ENCODE results near the gene ATP1B3.
"Not testable (repeated sequence)": the region's sequence is repeated elsewhere in the genome, so short reads cannot be mapped to it uniquely, and the experiment has no call there.

ATP1B3 gene

GRCh38 chr3:141881702-141882101 is 5.3 kb downstream of the ATP1B3 start:
- H3F3A ChIP-seq (ENCODE audit: control insufficient read depth, insufficient read depth) = 0 out of 2 replicates have a peak, but pooled peaks cover 3% of the 10 kb centered on the region
- H3K9me3 ChIP-seq (ENCODE audit: control insufficient read depth, insufficient read depth, low read length) = no peaks in the 10 kb centered on the region
- peaks cover 100% of the 10 kb centered on the region for H3K79me2 ChIP-seq (ENCODE audit: control insufficient read depth, low read length)
- no peak for TF ChIP-seq EZH2phosphoT487 (IDR thresholded peaks at IDR 0.05; ENCODE audit: borderline replicate concordance, low read length)
- TF ChIP-seq CTCF (IDR thresholded peaks at IDR 0.05; ENCODE audit: low read depth, low read length, poor library complexity, severe bottlenecking) = no peak
- no peaks in the 10 kb centered on the region for H3K27me3 ChIP-seq (ENCODE audit: control insufficient read depth, low read length)
- peaks cover 33% of the 10 kb centered on the region for H3K4me1 ChIP-seq (ENCODE audit: control insufficient read depth, low read length)
- H3K4me3 ChIP-seq (ENCODE audit: low read length) = peak overlapping the region; percentile 28
- H4K20me1 ChIP-seq (ENCODE audit: control insufficient read depth, insufficient read depth, low read depth, low read length) = peaks cover 19% of the 10 kb centered on the region; the same call in 1 of the 2 replicates
- no peak overlapping the region for H3K27ac ChIP-seq (ENCODE audit: low read depth, low read length)
- no peaks in the 10 kb centered on the region for H3K9me2 ChIP-seq (replicated peaks; ENCODE audit: control insufficient read depth, low read length)
- H3K4me2 ChIP-seq (ENCODE audit: low read length) = peak overlapping the region; percentile 52
- peaks cover 92% of the 10 kb centered on the region for H3K36me3 ChIP-seq (ENCODE audit: control insufficient read depth, low read length)

GRCh38 chr3:141887051-141887450 is 10.6 kb downstream of the ATP1B3 start:
- no peak overlapping the region for H3K4me2 ChIP-seq (ENCODE audit: low read length)
- peaks cover 4% of the 10 kb centered on the region; the same call in 1 of the 2 replicates for H3F3A ChIP-seq (ENCODE audit: control insufficient read depth, insufficient read depth)
- H3K4me1 ChIP-seq (ENCODE audit: control insufficient read depth, low read length) = no peaks in the 10 kb centered on the region
- H4K20me1 ChIP-seq (ENCODE audit: control insufficient read depth, insufficient read depth, low read depth, low read length) = 0 out of 2 replicates have a peak, but pooled peaks cover 6% of the 10 kb centered on the region
- H3K9me2 ChIP-seq (replicated peaks; ENCODE audit: control insufficient read depth, low read length) = no peaks in the 10 kb centered on the region
- H3K79me2 ChIP-seq (ENCODE audit: control insufficient read depth, low read length) = peaks cover 99% of the 10 kb centered on the region
- H3K4me3 ChIP-seq (ENCODE audit: low read length) = no peak overlapping the region
- peaks cover 3% of the 10 kb centered on the region; the same call in 1 of the 2 replicates for H3K9me3 ChIP-seq (ENCODE audit: control insufficient read depth, insufficient read depth, low read length)
- no peak overlapping the region for H3K27ac ChIP-seq (ENCODE audit: low read depth, low read length)
- H3K27me3 ChIP-seq (ENCODE audit: control insufficient read depth, low read length) = no peaks in the 10 kb centered on the region
- peaks cover 73% of the 10 kb centered on the region for H3K36me3 ChIP-seq (ENCODE audit: control insufficient read depth, low read length)
- TF ChIP-seq CTCF (IDR thresholded peaks at IDR 0.05; ENCODE audit: low read depth, low read length, poor library complexity, severe bottlenecking) = no peak

GRCh38 chr3:141888548-141888947 is 12.1 kb downstream of the ATP1B3 start:
- H3K4me1 ChIP-seq (ENCODE audit: control insufficient read depth, low read length); H3F3A ChIP-seq (ENCODE audit: control insufficient read depth, insufficient read depth); H3K4me2 ChIP-seq (ENCODE audit: low read length); H3K27ac ChIP-seq (ENCODE audit: low read depth, low read length); H3K9me3 ChIP-seq (ENCODE audit: control insufficient read depth, insufficient read depth, low read length); H3K9me2 ChIP-seq (replicated peaks; ENCODE audit: control insufficient read depth, low read length); H4K20me1 ChIP-seq (ENCODE audit: control insufficient read depth, insufficient read depth, low read depth, low read length); H3K27me3 ChIP-seq (ENCODE audit: control insufficient read depth, low read length); H3K4me3 ChIP-seq (ENCODE audit: low read length): not testable (repeated sequence)
- H3K79me2 ChIP-seq (ENCODE audit: control insufficient read depth, low read length) = peaks cover 99% of the 10 kb centered on the region
- peaks cover 73% of the 10 kb centered on the region for H3K36me3 ChIP-seq (ENCODE audit: control insufficient read depth, low read length)

- Histone ChIP-seq H3K27me3 (ENCODE audit: control insufficient read depth, low read length) (no peaks in the 10 kb centered on the region), H3K79me2 (ENCODE audit: control insufficient read depth, low read length) (peaks cover 100% of the 10 kb centered on the region), H3K36me3 (ENCODE audit: control insufficient read depth, low read length) (peaks cover 66% of the 10 kb centered on the region), H3K4me3 (ENCODE audit: low read length) (no peak overlapping the region), H3K27ac (ENCODE audit: low read depth, low read length) (no peak overlapping the region), H3K4me2 (ENCODE audit: low read length) (no peak overlapping the region), H3K4me1 (ENCODE audit: control insufficient read depth, low read length) (0 out of 2 replicates have a peak, but pooled peaks cover 3% of the 10 kb centered on the region), H3F3A (ENCODE audit: control insufficient read depth, insufficient read depth) (no peaks in the 10 kb centered on the region; the same call in 1 of the 2 replicates), H3K9me2 (replicated peaks; ENCODE audit: control insufficient read depth, low read length) (no peaks in the 10 kb centered on the region), H3K9me3 (ENCODE audit: control insufficient read depth, insufficient read depth, low read length) (no peaks in the 10 kb centered on the region), H4K20me1 (ENCODE audit: control insufficient read depth, insufficient read depth, low read depth, low read length) (0 out of 2 replicates have a peak, but pooled peaks cover 3% of the 10 kb centered on the region)
- TF ChIP-seq CTCF (IDR thresholded peaks at IDR 0.05; ENCODE audit: low read depth, low read length, poor library complexity, severe bottlenecking) (no peak), EZH2phosphoT487 (IDR thresholded peaks at IDR 0.05; ENCODE audit: borderline replicate concordance, low read length) (no peak)
Observed at GRCh38 chr3:141894524-141895176, 18.2 kb downstream of the ATP1B3 start.
